Hepatic stellate cell (primary cell): ENCODE results near the gene CHST4.
A peak's percentile ranks its signal among the peaks of the same experiment; 100 is the strongest.
"Not testable (repeated sequence)": the region's sequence is repeated elsewhere in the genome, so short reads cannot be mapped to it uniquely, and the experiment has no call there.

Experiments used
- DNase-seq: peaks from one replicate; pipeline ENCODE4 v3.0.0; 2011; ENCODE audit warnings: low spot score

CHST4 gene

GRCh38 chr16:71526111-71526631 is at the start of gene CHST4:
TSS of gene CHST4 (plus strand) at chr16:71526426. CDS start at chr16:71536678, 10,252 bp downstream.
- peak; percentile 43 for DNase-seq

DNA sequence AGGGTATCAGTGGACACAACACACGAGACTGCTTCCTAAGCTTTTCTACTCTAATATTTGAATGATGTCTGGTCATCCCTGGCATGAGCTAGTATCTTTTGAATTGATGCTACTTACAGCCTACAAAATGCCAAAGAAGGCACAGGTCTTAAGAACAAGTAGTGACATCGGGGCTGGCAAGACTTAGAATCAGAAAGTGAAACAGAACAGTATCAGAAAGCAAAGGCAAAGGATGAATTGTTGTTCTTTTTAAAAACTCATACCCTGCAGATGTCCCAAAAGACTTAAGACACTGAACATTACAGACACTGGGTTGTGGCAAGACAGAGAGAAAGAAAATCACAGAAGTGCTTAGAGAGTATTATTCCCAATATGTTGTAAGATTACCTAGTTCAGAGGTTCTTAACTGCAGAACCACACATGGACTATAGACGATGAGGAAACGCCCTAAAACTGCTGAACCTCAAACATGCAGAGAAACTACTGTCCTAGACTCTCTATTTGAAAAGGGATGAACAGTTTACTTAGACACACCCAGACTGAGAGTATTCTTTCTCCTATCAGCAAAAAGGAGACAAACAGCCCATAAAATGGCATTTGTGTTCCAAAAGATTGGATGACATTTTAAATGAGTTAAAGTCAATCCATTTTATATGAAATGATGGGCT is 49.6 kb upstream of the CHST4 start:
- no peak for DNase-seq

GRCh38 chr16:71479420-71479819 is 46.8 kb upstream of the CHST4 start:
- peak; percentile 36 for DNase-seq

GRCh38 chr16:71480956-71481355 is 45.3 kb upstream of the CHST4 start:
- no peak for DNase-seq

DNA sequence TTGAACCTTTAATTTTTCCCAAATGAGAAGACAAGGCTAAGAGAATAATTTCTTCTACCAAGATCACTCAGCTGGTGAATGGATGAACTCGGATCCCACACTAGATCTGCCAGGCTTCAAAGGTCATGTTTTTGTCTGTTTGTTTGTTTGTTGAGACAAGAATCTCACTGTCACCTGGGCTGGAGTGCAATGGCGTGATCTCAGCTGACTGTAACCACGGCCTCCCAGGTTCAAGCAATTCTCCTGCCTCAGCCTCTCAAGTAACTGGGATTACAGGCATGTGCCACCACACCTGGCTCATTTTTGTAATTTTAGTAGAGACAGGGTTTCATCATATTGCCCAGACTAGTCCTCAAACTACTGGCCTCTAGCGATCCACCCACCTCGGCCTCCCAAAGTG is 43.7 kb upstream of the CHST4 start:
- no peak for DNase-seq

DNA sequence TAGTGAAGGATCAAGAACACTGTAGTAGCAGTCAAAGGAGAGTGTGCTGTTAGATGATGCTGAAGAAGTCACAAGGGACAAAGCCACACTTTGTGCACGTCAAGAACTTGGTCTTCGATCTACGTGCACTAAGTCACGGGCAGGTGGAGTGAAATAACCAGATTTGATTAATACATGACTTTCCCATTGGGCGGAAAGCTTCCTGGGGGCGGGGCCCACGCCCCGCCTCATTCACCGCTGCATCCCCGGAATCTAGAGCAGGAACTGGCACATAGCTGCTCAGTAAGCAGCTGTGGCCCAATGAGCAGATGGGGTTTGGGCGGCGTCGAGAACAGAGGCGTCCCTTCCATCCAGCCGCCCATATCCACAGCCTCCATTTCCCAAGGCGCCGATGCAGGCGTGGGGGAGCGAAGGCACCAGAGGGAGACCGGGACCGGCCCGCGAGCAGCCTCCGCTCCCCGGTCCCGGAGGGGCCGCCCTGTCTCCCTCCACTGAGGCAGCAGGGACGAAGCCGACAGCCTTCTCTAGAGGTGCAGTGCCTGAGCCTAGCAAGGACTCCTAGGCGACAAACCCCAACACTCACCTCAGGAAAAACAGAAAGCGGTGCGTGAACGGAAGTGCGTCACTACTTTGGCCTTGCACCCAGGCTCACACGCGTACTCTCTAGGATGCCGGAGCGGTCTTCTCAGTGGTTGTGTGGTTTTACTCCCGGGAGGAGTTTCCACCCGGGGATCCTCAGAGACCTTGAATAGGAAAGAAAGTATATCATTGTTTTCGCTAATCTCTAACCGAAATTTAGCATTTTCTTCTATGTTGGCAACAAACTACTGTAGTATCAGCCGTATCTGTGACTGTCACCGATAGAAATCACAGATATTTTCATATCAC is 42.0 kb upstream of the CHST4 start:
- DNase-seq, result peak; percentile 86

GRCh38 chr16:71489122-71489521 is 37.1 kb upstream of the CHST4 start, which contains the start of gene ZNF19:
TSS of gene ZNF19 (minus strand) at chr16:71489324. CDS start at chr16:71482114, 7,210 bp downstream.
- no peak for DNase-seq

DNA sequence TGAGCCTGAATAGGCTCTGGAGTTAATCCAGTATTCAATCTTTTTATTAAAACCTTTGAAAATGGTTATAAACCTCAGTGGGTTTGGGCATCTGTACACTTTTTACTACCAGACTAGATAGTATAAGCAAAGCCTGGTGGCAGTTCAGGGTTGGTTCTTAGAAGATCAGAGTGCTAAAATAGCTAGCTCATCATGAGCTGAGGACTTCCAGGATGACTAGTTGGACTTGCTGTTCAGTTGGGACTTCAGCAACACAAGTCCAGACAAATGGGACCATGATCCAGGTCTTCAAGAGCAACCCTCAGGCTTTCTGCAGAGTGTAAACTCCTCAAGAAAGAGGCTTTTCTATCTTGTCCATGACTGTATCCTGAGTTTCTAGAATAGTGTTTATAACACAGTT is 35.9 kb upstream of the CHST4 start:
- no peak for DNase-seq

- DNase-seq, result no peak
Observed at GRCh38 chr16:71491054-71491453, 35.2 kb upstream of the CHST4 start.

- no peak for DNase-seq
Observed at GRCh38 chr16:71492786-71493185, 33.4 kb upstream of the CHST4 start.

DNA sequence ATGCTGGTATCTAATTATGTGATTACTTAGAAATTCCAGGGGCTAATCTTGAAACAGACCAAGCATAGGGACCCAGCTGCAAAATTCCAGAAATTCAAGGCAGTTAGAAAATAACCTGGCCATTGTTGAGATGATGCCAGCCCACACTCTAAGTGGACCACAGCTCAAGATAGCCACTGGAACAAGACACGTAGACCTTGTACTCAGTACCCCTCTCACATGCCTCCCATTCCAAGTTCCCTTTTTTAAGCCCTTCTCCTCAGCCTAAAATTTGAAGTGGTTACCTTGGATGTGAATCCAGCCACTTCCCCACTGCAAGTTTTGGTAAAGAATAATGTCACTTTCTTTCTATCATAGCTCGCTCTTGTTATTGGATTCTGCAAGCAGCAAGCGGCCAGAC is 33.0 kb upstream of the CHST4 start:
- no peak for DNase-seq

DNA sequence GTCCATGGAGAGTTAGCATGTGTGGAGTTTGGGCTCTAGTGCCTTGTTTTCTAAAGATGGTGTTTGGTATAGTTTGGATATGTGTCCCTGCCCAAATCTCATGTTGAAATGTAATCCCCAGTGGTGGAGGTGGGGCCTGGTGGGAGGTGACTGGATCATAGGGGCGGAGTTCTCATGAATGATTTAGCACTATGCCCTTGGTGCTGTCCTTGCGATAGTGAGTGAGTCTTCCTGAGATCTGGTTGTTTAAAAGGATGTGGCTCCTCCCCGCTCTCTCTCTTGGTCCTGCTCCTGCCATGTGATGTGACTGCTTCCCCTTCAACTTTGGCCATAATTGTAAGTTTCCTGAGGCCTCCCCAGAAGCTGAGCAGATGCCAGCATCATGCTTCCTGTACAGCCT is 28.2 kb upstream of the CHST4 start:
- no peak for DNase-seq

DNA sequence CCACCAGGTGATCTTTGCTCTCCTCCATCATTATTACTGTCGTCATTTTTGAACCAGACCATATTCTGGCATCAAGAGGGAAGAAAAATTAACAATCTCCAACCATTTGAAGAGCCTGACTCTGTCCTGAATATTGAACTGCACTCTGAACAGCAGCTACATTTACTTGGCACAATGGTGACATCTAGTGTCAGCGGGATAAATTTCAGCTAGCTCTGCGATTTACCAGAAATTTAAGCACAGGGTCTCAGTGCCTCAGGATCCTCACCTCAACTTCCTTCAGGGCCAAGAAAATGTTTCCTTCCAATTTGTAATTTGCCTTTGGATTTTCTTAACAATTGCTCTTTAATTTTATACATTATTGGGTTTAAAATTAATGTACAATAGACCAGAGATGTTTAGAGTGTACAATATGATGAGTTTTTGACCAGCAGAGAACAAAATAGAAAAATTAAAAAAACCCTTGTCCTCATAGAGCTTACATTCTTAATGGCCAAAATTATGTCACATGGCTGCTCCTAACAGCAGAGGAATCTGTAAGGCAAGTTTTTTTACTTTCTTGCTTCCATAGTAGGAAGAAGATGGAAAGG is 26.4 kb upstream of the CHST4 start:
- peak; percentile 40 for DNase-seq

DNA sequence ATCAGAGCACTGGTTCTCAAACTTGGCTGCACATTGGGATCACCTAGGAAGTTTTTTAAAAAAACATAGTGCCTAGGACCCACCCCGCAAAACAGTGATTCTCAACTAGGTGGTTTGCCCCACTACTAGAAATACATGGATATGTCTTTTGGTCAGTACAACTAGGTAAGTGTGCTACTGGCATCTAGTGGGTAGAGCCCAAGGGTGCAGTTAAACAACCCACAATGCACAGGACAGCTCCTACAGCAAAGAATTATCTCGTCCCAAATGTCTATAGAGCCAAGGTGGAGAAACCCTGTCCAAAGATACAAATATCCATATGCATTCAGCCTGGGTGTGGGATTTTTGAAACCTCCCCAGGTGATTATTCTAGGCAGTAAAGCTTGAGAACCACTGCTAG is 25.3 kb upstream of the CHST4 start:
- DNase-seq, result no peak

DNA sequence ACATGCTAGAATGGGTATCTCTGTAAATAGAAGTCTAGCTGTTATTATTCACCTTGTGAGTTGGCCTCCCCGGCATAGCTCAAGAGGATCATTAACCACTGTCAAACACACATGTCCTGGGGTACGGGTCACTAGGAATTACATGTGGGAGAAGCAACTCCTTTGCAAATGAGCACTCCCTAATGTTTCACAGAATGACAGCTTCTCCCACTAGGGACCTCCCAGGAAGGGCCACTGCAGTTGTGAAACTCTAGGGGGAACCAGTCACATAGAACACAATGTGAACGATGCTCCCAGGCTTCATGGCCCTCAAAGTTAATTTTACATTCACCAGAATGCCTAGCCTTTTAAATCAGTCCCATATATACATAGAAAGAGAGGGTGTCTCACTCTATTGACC is 24.7 kb upstream of the CHST4 start:
- no peak for DNase-seq

DNA sequence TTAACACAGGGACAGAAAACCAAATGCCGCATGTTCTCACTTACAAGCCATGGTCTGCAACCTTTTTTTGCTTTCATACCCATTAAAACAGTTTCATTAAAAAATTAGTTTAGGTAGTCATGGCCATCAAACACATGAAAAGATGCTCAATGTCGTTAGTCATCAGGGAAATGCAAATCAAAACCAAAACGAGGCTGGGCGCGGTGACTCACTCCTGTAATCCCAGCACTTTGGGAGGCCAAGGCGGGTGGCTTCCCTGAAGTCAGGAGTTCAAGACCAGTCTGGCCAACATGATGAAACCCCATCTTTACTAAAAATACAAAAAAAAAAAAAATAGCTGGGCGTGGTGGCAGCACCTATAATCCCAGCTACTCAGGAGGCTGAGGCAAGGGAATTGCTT is 22.2 kb upstream of the CHST4 start:
- not testable (repeated sequence) for DNase-seq

- no peak for DNase-seq
Observed at GRCh38 chr16:71504901-71505300, 21.3 kb upstream of the CHST4 start.

GRCh38 chr16:71507061-71507460 is 19.2 kb upstream of the CHST4 start:
- no peak for DNase-seq

DNA sequence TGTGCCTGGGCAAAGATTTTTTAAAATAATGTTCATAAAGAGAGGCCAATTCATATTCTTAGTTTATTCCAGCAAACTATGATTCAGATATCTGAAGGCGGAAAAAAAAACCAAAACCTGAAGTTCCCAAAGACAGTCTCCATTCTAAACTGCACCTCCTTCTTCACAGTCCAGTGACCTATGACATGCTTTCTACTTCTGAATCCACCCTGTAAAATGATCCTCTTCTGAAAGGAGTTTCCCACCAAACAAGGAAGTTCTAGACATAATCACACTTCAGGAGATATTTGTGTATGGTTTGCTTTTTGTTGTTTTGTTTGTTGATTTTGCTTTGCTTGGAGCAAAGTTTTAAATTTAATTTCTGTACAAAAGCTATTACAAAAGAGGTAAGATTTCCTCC is 12.9 kb upstream of the CHST4 start:
- DNase-seq, result no peak

DNA sequence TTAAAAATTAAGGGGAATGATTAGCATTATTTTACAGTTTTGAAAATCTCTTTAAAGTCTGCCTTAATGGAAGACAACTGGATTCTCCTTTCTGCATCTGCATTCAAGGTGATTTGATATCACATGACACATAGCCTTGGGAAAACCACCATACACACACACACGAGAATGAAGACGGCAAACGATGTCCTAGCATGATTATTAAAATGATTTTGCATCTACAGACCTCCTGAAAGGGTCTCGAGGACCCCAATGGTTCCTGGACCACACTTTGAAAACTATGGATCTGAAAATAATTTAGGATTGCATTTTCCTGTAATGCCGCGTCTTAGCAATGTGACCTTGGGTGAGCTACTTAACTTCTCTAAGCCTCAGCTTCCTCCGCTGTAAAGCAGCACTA is 11.8 kb upstream of the CHST4 start:
- DNase-seq, result no peak

- DNase-seq, result no peak
Observed at GRCh38 chr16:71515026-71515425, 11.2 kb upstream of the CHST4 start.

GRCh38 chr16:71520550-71520949 is 5.7 kb upstream of the CHST4 start:
- no peak for DNase-seq
